ACC112 (cell line): ENCODE results near the gene HES6.

Experiments
- H2AFZ ChIP-seq: fragments of 200-600 bp; sonication (generic); one replicate; pipeline ENCODE4 v1.6.0; 2017; ENCODE audit warnings: antibody characterized with exemption, low read length; ENCODE audit not compliant: unreplicated experiment
- H3K27ac ChIP-seq: fragments of 200-600 bp; sonication (generic); 2 replicates; pipeline ENCODE4 v1.5.1; 2014; ENCODE audit warnings: low read depth, mild to moderate bottlenecking, antibody characterized with exemption, low read length, moderate library complexity
- H3K27me3 ChIP-seq: fragments of 200-600 bp; sonication (generic); 2 replicates; pipeline ENCODE4 v1.6.1; 2014; ENCODE audit warnings: mild to moderate bottlenecking, antibody characterized with exemption, low read length, moderate library complexity, mixed read lengths; ENCODE audit not compliant: insufficient read depth
- H3K36me3 ChIP-seq: fragments of 200-600 bp; sonication (generic); 2 replicates; pipeline ENCODE4 v1.6.1; 2016; ENCODE audit warnings: mild to moderate bottlenecking, antibody characterized with exemption, low read length, moderate library complexity, mixed read lengths; ENCODE audit not compliant: insufficient read depth
- H3K4me1 ChIP-seq: fragments of 200-600 bp; sonication (generic); one replicate; pipeline ENCODE4 v1.6.1; 2016; ENCODE audit warnings: low read length, mixed read lengths; ENCODE audit not compliant: insufficient read depth, unreplicated experiment, control insufficient read depth
- H3K4me3 ChIP-seq: fragments of 200-600 bp; sonication (generic); 2 replicates; pipeline ENCODE4 v1.5.1; 2014; ENCODE audit warnings: mild to moderate bottlenecking, low read depth, low read length
- H3K79me2 ChIP-seq: fragments of 200-600 bp; sonication (generic); one replicate; pipeline ENCODE4 v1.6.0; 2016; ENCODE audit warnings: low read length; ENCODE audit not compliant: control insufficient read depth, unreplicated experiment, insufficient read depth

Gene HES6

DNA sequence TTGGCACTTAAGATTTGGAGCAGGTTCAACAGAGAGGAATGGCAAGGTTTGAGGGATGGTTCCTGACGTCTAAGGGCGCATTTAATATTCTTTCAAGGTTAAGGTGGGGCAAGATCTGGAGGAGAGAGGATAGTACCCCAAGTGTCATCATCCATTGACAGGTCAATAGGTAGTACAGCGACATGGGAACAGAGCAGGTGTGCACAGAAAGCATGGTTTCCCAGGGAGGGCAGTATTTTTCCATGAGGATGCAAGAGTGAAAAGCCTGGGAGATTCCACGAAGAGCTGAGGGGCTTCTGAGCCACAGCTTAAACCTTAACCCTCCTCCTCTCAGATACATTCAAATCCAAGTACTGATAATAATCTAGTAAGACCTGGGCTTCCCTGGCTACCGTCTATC, 9.1 kb downstream of the HES6 start:
- peaks cover 49% of the 10 kb centered on the region for H3K27me3 ChIP-seq
- H3K79me2 ChIP-seq, result no peaks in the 10 kb centered on the region
- H3K36me3 ChIP-seq, result no peaks in the 10 kb centered on the region
- no peak overlapping the region for H3K27ac ChIP-seq
- no peak overlapping the region for H3K4me3 ChIP-seq
- H2AFZ ChIP-seq, result no peak overlapping the region
- H3K4me1 ChIP-seq, result no peaks in the 10 kb centered on the region

DNA sequence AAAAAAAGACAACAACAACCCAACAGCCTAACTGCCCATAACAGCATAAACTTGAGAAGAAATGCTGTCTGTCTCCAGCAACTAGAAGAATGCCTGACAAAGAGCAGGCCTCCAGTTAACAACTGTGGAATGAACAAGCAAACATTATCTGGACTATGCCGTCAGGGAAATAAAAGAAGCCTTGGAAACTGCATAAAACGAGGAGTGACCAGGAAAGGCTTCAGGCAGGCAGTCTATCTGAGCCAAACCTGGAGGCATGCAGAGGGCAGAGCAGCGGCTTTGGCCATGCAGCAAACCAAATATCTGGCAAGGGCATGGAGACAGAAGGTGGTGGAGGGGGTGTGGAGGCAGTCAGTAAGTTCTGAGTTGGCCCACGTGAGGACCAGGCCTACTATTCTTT, 11.1 kb downstream of the HES6 start:
- H3K27ac ChIP-seq, result no peak overlapping the region
- H3K4me1 ChIP-seq, result no peaks in the 10 kb centered on the region

GRCh38 chr2:238227587-238228032, 12.2 kb downstream of the HES6 start:
- H3K4me1 ChIP-seq, result no peaks in the 10 kb centered on the region

More for the DNA sequence above, 11.1 kb downstream of the HES6 start:
- no peak overlapping the region for H3K4me3 ChIP-seq
- no peak overlapping the region for H2AFZ ChIP-seq
- H3K27me3 ChIP-seq, result peaks cover 47% of the 10 kb centered on the region
- no peaks in the 10 kb centered on the region for H3K79me2 ChIP-seq
- H3K36me3 ChIP-seq, result no peaks in the 10 kb centered on the region

GRCh38 chr2:238226698-238227586, 12.9 kb downstream of the HES6 start:
- Histone ChIP-seq H3K27me3 (peaks cover 38% of the 10 kb centered on the region), H3K4me3 (no peak overlapping the region), H3K4me1 (no peaks in the 10 kb centered on the region), H3K36me3 (no peaks in the 10 kb centered on the region), H3K79me2 (no peaks in the 10 kb centered on the region), H3K27ac (no peak overlapping the region), H2AFZ (no peak overlapping the region)

More at GRCh38 chr2:238227587-238228032, 12.2 kb downstream of the HES6 start:
- Histone ChIP-seq H3K79me2 (no peaks in the 10 kb centered on the region), H3K27ac (no peak overlapping the region), H2AFZ (no peak overlapping the region), H3K4me3 (no peak overlapping the region), H3K27me3 (peaks cover 45% of the 10 kb centered on the region), H3K36me3 (no peaks in the 10 kb centered on the region)

DNA sequence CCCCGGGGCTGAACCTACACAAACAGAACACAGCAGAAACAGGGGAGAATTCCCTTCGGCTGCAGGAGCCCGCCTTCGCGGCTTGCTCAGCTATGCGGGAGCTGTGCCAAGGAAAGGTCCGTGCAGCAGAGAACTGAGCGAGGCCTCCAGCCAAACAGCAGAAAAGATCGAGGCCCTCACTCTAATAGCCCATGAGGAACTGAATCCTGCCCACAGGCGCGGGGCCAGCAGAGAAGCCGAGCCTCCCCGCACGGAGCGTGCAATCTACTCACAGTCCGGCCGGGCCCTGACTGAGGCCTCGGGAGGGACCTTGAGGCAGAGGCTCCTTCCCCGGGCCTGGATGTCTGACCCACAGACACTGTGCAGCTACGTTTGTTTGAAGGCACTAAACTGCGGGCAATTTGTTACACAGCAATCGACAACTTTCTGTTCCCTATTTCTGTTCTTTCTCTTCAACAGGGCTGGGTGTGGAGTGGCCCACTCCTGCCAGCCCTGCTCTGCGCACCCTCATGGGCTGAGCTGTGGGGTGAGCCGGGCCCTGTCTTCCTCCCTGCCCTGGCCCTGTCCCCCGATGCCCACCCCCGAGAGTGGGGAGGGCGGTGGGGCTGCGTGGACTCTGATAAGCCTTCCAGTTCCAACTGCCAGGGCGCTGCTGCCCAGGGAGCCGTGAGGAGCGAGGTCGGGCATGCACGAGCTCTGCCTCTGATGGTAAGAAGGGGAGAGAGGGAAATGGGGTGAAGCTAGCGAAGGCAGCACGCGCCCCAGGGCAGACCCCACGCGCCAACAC, 13.7 kb downstream of the HES6 start:
- no peak overlapping the region for H3K27ac ChIP-seq
- H2AFZ ChIP-seq, result no peak overlapping the region
- no peak overlapping the region for H3K4me3 ChIP-seq
- H3K27me3 ChIP-seq, result peaks cover 31% of the 10 kb centered on the region
- H3K4me1 ChIP-seq, result no peaks in the 10 kb centered on the region
- H3K36me3 ChIP-seq, result no peaks in the 10 kb centered on the region
- H3K79me2 ChIP-seq, result no peaks in the 10 kb centered on the region

DNA sequence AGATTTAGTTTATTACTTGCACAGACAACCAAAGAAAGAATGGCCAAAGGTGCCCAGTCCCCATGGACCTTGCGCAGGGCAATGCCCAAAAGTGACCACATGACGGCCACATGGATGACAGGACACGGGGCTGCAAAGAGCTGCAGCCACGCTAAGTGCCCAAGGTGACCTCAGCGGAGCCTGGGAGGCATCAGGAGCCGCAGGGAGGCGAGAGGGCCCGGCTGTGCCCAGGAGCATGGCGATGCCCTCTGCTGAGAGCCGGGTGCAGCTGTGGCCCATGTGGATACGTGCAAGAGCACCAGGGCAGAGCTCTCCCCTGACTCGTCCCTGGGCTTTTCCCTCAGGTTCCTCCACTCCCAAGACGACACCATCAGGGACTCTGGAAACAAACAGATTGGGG, 14.7 kb downstream of the HES6 start:
- Histone ChIP-seq H3K4me3 (no peak overlapping the region), H3K4me1 (no peaks in the 10 kb centered on the region), H3K27me3 (peaks cover 21% of the 10 kb centered on the region), H3K36me3 (no peaks in the 10 kb centered on the region), H3K79me2 (no peaks in the 10 kb centered on the region), H3K27ac (no peak overlapping the region), H2AFZ (no peak overlapping the region)

DNA sequence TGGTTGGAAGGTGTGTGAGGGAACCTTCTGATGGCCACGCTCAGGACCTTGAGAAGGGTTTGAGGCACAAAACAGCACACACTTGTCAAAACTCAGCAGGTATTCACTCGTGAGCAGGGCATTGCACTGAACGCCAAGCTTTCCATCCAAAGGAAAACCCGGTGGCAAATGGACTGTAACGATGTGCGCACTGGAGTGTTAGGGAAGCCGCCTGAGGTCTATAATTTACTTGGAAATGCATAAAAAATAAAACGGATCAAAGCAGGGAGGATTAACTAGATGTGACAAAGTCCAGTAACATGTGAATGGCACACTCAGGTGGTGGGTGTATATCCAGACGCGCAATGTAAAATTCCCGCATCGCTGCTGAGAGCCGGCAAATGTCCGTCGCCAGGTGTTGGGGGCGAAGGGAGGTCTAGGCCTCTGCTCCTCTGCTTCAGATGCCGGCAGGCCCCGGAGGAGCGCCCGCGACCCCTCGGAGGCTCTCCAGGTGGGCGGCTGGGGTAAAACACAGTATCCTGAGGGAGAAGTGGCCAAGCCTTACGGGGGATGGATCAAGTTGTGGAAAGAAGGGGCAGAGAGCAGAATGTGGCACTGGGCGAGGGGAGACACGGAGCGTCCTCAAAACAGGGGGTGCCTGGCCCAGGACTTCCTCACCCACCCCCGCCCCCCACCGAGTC, 15.3 kb downstream of the HES6 start:
- Histone ChIP-seq H3K27me3 (peaks cover 17% of the 10 kb centered on the region), H3K79me2 (no peaks in the 10 kb centered on the region), H3K4me3 (no peak overlapping the region), H3K4me1 (no peaks in the 10 kb centered on the region), H3K36me3 (no peaks in the 10 kb centered on the region), H3K27ac (no peak overlapping the region), H2AFZ (no peak overlapping the region)

- no peaks in the 10 kb centered on the region for H3K79me2 ChIP-seq
- H2AFZ ChIP-seq, result peak overlapping the region; percentile 25
Observed at GRCh38 chr2:238220892-238221521, 18.8 kb downstream of the HES6 start.

GRCh38 chr2:238220274-238220891, 19.5 kb downstream of the HES6 start:
- Histone ChIP-seq H3K4me1 (no peaks in the 10 kb centered on the region), H3K4me3 (no peak overlapping the region), H3K27me3 (peaks cover 5% of the 10 kb centered on the region; the same call in 1 of the 2 replicates), H3K79me2 (no peaks in the 10 kb centered on the region), H2AFZ (peak overlapping the region; percentile 25), H3K27ac (no peak overlapping the region), H3K36me3 (no peaks in the 10 kb centered on the region)

More at GRCh38 chr2:238220892-238221521, 18.8 kb downstream of the HES6 start:
- Histone ChIP-seq H3K4me1 (no peaks in the 10 kb centered on the region), H3K27ac (no peak overlapping the region), H3K36me3 (no peaks in the 10 kb centered on the region), H3K4me3 (peak overlapping the region; percentile 43; the same call in 1 of the 2 replicates), H3K27me3 (no peaks in the 10 kb centered on the region)
